SK-N-SH treated with all-trans-retinoic acid at 6 μM for 48 hours (cell line): Measurements from ENCODE around the gene TMEM190.

Source experiments
- ATAC-seq: fragments of 200-7000 bp; cut with Tn5 transposase; 3 replicates; pipeline ENCODE4 v1.9.1; 2020; ENCODE audit warnings: mild to moderate bottlenecking, moderate library complexity
- BACH2 ChIP-seq: fragments of 250-450 bp; sonication (Bioruptor Pico); IDR thresholded peaks from 2 replicates; pipeline ENCODE4 v1.9.0; 2021; ENCODE audit warnings: mild to moderate bottlenecking, borderline replicate concordance
- CSDC2 ChIP-seq: fragments of 250-450 bp; sonication (Bioruptor Pico); IDR thresholded peaks from 2 replicates; pipeline ENCODE4 v1.5.0; 2020; ENCODE audit warnings: mild to moderate bottlenecking, moderate library complexity
- GLIS3 ChIP-seq: fragments of 250-450 bp; sonication (Bioruptor Pico); IDR thresholded peaks from 2 replicates; pipeline ENCODE4 v1.5.0; 2020; ENCODE audit warnings: mild to moderate bottlenecking, moderate library complexity
- OSR1 ChIP-seq: fragments of 250-450 bp; sonication (Bioruptor Pico); IDR thresholded peaks from 2 replicates; pipeline ENCODE4 v1.8.0; 2022; ENCODE audit warnings: moderate library complexity, mild to moderate bottlenecking, inconsistent platforms
- POU6F1 ChIP-seq: fragments of 250-450 bp; sonication (Bioruptor Pico); IDR thresholded peaks from 2 replicates; pipeline ENCODE4 v1.8.0; 2021; ENCODE audit warnings: low read depth, mild to moderate bottlenecking, moderate library complexity, borderline replicate concordance
- PPARA ChIP-seq: fragments of 250-450 bp; sonication (Bioruptor Pico); IDR thresholded peaks from 2 replicates; pipeline ENCODE4 v1.5.0; 2020; ENCODE audit warnings: mild to moderate bottlenecking, borderline replicate concordance
- RARB ChIP-seq: fragments of 250-450 bp; sonication (Bioruptor Pico); IDR thresholded peaks from 2 replicates; pipeline ENCODE4 v1.8.0; 2021; ENCODE audit warnings: mild to moderate bottlenecking, moderate library complexity
- SNAI2 ChIP-seq: fragments of 250-450 bp; sonication (Bioruptor Pico); IDR thresholded peaks from 2 replicates; pipeline ENCODE4 v1.5.0; 2020; ENCODE audit warnings: mild to moderate bottlenecking, moderate library complexity
- TCF4 ChIP-seq: fragments of 250-450 bp; sonication (Bioruptor Pico); IDR thresholded peaks from 2 replicates; pipeline ENCODE4 v1.8.0; 2021; ENCODE audit warnings: mild to moderate bottlenecking, moderate library complexity, borderline replicate concordance
- ZC3H10 ChIP-seq: fragments of 250-450 bp; sonication (Bioruptor Pico); IDR thresholded peaks from 2 replicates; pipeline ENCODE4 v1.5.1; 2021; ENCODE audit warnings: mild to moderate bottlenecking, moderate library complexity
- ZFP3 ChIP-seq: fragments of 250-450 bp; sonication (Bioruptor Pico); IDR thresholded peaks from 2 replicates; pipeline ENCODE4 v1.5.0; 2020; ENCODE audit warnings: mild to moderate bottlenecking, moderate library complexity
- ZFP30 ChIP-seq: fragments of 450-650 bp; formaldehyde crosslinking; IDR thresholded peaks from 2 replicates; pipeline ENCODE4 v1.5.0; 2022; ENCODE audit warnings: mild to moderate bottlenecking, moderate library complexity
- ZNF565 ChIP-seq: fragments of 450-650 bp; formaldehyde crosslinking; conservative IDR thresholded peaks from 2 replicates; pipeline ENCODE4 v1.5.0; 2020; ENCODE audit warnings: low read depth, mild to moderate bottlenecking, moderate library complexity
- ZNF70 ChIP-seq: fragments of 450-650 bp; formaldehyde crosslinking; IDR thresholded peaks from 2 replicates; pipeline ENCODE4 v1.5.0; 2020; ENCODE audit warnings: mild to moderate bottlenecking, moderate library complexity
- ZNF8 ChIP-seq: fragments of 450-650 bp; formaldehyde crosslinking; IDR thresholded peaks from 2 replicates; pipeline ENCODE4 v1.5.0; 2020; ENCODE audit warnings: mild to moderate bottlenecking, moderate library complexity
- TF ChIP-seq, protein P1 (sequence below): fragments of 250-450 bp; sonication (Bioruptor Pico); IDR thresholded peaks from 2 replicates; pipeline ENCODE4 v1.5.0; 2020; ENCODE audit warnings: mild to moderate bottlenecking, moderate library complexity
- TF ChIP-seq, protein P2 (sequence below): fragments of 250-450 bp; sonication (Bioruptor Pico); IDR thresholded peaks from 2 replicates; pipeline ENCODE4 v1.8.0; 2020; ENCODE audit warnings: mild to moderate bottlenecking, moderate library complexity, borderline replicate concordance
- TF ChIP-seq, protein P3 (sequence below): fragments of 250-450 bp; sonication (Bioruptor Pico); IDR thresholded peaks from 2 replicates; pipeline ENCODE4 v1.5.1; 2021; ENCODE audit warnings: mild to moderate bottlenecking, moderate library complexity
- TF ChIP-seq, protein P4 (sequence below): fragments of 250-450 bp; sonication (Bioruptor Pico); IDR thresholded peaks from 2 replicates; pipeline ENCODE4 v1.5.1; 2020; ENCODE audit warnings: low read depth, mild to moderate bottlenecking, moderate library complexity

TMEM190 gene

GRCh38 chr19:55339105-55339888 lies 37.3 kb upstream of the TMEM190 start, which contains the start of gene KMT5C:
TSS of gene KMT5C (plus strand) at chr19:55339876. CDS start at chr19:55341937, 2,061 bp downstream.
- TF ChIP-seq CSDC2 (CRISPR knock-in tag) (no peak), PPARA (no peak), TCF4 (CRISPR knock-in tag) (no peak), OSR1 (CRISPR knock-in tag) (no peak), ZFP30 (CRISPR knock-in tag) (no peak), SNAI2 (CRISPR knock-in tag) (no peak), ZFP3 (CRISPR knock-in tag) (no peak), RARB (no peak), GLIS3 (no peak)
- TF ChIP-seq, protein P1, sequence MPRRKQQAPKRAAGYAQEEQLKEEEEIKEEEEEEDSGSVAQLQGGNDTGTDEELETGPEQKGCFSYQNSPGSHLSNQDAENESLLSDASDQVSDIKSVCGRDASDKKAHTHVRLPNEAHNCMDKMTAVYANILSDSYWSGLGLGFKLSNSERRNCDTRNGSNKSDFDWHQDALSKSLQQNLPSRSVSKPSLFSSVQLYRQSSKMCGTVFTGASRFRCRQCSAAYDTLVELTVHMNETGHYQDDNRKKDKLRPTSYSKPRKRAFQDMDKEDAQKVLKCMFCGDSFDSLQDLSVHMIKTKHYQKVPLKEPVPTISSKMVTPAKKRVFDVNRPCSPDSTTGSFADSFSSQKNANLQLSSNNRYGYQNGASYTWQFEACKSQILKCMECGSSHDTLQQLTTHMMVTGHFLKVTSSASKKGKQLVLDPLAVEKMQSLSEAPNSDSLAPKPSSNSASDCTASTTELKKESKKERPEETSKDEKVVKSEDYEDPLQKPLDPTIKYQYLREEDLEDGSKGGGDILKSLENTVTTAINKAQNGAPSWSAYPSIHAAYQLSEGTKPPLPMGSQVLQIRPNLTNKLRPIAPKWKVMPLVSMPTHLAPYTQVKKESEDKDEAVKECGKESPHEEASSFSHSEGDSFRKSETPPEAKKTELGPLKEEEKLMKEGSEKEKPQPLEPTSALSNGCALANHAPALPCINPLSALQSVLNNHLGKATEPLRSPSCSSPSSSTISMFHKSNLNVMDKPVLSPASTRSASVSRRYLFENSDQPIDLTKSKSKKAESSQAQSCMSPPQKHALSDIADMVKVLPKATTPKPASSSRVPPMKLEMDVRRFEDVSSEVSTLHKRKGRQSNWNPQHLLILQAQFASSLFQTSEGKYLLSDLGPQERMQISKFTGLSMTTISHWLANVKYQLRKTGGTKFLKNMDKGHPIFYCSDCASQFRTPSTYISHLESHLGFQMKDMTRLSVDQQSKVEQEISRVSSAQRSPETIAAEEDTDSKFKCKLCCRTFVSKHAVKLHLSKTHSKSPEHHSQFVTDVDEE (CRISPR knock-in tag) = no peak
- ATAC-seq = peak; percentile 92

DNA sequence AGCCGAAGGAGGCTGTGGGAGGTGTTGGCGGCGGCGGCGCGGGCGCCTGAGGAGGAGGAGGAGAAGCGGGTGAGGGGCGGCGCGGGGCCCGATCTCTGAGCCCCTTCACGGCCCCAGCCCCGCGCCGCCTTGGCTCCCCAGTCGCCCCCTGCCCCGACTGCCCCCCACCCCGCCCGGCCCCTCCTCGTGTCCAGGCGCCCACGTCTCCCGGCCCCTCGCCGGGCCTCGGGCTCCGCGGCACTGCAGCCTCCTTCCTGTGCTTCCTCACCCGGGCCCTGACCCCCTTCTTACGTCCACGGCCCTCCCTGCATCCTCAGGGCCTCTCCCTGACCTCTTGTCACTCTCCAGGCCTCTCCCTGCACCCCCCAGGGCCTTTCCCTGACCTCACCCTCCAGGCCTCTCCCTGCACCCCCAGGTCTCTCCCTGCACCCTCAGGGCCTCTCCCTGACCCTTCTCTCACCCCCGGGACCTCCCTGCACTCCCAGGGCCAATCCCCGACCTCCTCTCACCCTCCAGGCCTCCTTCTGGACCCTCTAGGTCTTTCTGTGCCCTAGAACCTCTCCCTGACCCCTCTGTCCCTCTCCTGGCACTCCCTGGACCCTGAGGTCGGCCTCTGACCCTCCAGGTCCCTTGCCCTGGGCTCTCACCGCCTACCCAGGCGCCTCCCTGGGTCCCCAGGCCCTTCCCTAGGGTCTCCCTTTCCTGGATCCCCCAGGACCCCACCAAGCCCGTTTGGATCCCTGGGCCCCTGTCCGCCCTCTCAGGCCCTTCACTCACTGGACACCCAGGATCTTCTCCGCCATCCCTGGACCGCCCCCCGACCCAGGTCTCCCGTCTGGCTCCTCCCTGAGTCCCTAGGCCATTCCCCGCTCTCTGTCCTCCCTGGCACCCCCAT lies 36.5 kb upstream of the TMEM190 start:
- TF ChIP-seq ZNF565 (CRISPR knock-in tag) (no peak), BACH2 (CRISPR knock-in tag) (no peak), ZNF70 (no peak), TCF4 (CRISPR knock-in tag) (no peak), SNAI2 (CRISPR knock-in tag) (no peak)
- TF ChIP-seq, protein P2, sequence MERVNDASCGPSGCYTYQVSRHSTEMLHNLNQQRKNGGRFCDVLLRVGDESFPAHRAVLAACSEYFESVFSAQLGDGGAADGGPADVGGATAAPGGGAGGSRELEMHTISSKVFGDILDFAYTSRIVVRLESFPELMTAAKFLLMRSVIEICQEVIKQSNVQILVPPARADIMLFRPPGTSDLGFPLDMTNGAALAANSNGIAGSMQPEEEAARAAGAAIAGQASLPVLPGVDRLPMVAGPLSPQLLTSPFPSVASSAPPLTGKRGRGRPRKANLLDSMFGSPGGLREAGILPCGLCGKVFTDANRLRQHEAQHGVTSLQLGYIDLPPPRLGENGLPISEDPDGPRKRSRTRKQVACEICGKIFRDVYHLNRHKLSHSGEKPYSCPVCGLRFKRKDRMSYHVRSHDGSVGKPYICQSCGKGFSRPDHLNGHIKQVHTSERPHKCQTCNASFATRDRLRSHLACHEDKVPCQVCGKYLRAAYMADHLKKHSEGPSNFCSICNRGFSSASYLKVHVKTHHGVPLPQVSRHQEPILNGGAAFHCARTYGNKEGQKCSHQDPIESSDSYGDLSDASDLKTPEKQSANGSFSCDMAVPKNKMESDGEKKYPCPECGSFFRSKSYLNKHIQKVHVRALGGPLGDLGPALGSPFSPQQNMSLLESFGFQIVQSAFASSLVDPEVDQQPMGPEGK (CRISPR knock-in tag) = no peak
- TF ChIP-seq, protein P1 (CRISPR knock-in tag) = no peak
- ATAC-seq = no peak

DNA sequence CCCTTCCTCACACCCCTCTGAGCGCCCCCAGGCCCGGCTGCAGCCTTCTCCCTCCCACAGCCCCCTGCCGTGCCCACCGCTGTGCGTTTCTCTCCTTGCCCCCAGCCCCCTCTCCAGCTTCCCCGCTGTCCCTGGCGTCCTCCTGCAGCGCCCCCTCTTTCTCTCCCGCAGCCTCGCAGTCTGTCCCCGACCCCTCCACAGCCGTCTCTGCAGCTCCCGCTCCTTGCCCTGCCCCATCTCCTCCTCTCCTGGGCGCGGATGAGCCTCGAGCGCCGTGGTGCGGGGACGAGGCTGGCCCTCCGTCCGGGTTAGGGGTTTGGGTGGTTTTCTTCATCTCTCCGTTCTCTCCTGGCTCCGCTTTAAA lies 35.9 kb upstream of the TMEM190 start:
- ATAC-seq = no peak
- TF ChIP-seq, protein P3, sequence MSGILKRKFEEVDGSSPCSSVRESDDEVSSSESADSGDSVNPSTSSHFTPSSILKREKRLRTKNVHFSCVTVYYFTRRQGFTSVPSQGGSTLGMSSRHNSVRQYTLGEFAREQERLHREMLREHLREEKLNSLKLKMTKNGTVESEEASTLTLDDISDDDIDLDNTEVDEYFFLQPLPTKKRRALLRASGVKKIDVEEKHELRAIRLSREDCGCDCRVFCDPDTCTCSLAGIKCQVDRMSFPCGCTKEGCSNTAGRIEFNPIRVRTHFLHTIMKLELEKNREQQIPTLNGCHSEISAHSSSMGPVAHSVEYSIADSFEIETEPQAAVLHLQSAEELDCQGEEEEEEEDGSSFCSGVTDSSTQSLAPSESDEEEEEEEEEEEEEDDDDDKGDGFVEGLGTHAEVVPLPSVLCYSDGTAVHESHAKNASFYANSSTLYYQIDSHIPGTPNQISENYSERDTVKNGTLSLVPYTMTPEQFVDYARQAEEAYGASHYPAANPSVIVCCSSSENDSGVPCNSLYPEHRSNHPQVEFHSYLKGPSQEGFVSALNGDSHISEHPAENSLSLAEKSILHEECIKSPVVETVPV = no peak
- TF ChIP-seq ZC3H10 (CRISPR knock-in tag) = no peak
- TF ChIP-seq OSR1 (CRISPR knock-in tag) = no peak
- no peak for TF ChIP-seq RARB
- TF ChIP-seq ZFP3 (CRISPR knock-in tag) = no peak
- TF ChIP-seq ZNF8 (CRISPR knock-in tag) = no peak
- TF ChIP-seq ZNF565 (CRISPR knock-in tag) = no peak
- no peak for TF ChIP-seq POU6F1 (CRISPR knock-in tag)
- TF ChIP-seq TCF4 (CRISPR knock-in tag) = no peak
- TF ChIP-seq, protein P4, sequence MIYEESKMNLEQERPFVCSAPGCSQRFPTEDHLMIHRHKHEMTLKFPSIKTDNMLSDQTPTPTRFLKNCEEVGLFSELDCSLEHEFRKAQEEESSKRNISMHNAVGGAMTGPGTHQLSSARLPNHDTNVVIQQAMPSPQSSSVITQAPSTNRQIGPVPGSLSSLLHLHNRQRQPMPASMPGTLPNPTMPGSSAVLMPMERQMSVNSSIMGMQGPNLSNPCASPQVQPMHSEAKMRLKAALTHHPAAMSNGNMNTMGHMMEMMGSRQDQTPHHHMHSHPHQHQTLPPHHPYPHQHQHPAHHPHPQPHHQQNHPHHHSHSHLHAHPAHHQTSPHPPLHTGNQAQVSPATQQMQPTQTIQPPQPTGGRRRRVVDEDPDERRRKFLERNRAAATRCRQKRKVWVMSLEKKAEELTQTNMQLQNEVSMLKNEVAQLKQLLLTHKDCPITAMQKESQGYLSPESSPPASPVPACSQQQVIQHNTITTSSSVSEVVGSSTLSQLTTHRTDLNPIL (CRISPR knock-in tag) = no peak
- TF ChIP-seq, protein P2 (CRISPR knock-in tag) = no peak
